Upper lobe of right lung (tissue), 1 donor: ENCODE measurements around the gene BMP15. TPM values are rescaled to one million over a fixed set of nuclear protein-coding genes. Genes with fewer than 3 reads are reported as not detected.

Source experiments
- ATAC-seq: fragments of 200-7000 bp; cut with Tn5 transposase; one replicate; pipeline ENCODE4 v1.9.1; 2020; ENCODE audit warnings: mild to moderate bottlenecking, moderate library complexity
- DNase-seq: peaks from one replicate; pipeline ENCODE4 v3.0.0-alpha.2; 2020
- H3K27ac ChIP-seq: fragments of 200-600 bp; one replicate; pipeline ENCODE4 v1.8.0; 2022
- H3K27me3 ChIP-seq: fragments of 200-600 bp; one replicate; pipeline ENCODE4 v1.8.0; 2022; ENCODE audit warnings: mild to moderate bottlenecking
- H3K36me3 ChIP-seq: fragments of 200-600 bp; one replicate; pipeline ENCODE4 v1.8.0; 2022
- H3K4me1 ChIP-seq: fragments of 200-600 bp; one replicate; pipeline ENCODE4 v1.8.0; 2022
- H3K4me3 ChIP-seq: fragments of 200-600 bp; one replicate; pipeline ENCODE4 v1.8.0; 2022; ENCODE audit warnings: mild to moderate bottlenecking
- H3K9me3 ChIP-seq: fragments of 200-600 bp; one replicate; pipeline ENCODE4 v1.8.0; 2022
- CTCF ChIP-seq: fragments of 200-600 bp; IDR thresholded peaks from one replicate; pipeline ENCODE4 v1.8.0; 2022; ENCODE audit warnings: antibody characterized with exemption
- intact Hi-C: fragments of 100-400 bp; cut with DNase I; formaldehyde crosslinking; loops from one replicate; pipeline ENCODE4 v1.11.0; 2022
- total RNA-seq: library from RNA; stranded (reverse); fragmentation: NEBNext Ultra II Directional; extraction: Animal tissue kit (Norgen Biotek cat#: 25700); gene quantifications from one replicate; pipeline ENCODE4 v1.2.1, GENCODE V29; 2021
- donor health status: DM: no; HTN: yes; CAD: no; lungs with severe emphysema.

BMP15 gene
- total RNA-seq, 1 donor from 2014 or later: not detected

- DNase-seq (no peak), ATAC-seq (no peak)
- no peak for TF ChIP-seq CTCF
- Histone ChIP-seq H3K36me3 (no peaks in the 10 kb centered on the region), H3K4me3 (no peak overlapping the region), H3K9me3 (no peaks in the 10 kb centered on the region), H3K27ac (no peak overlapping the region), H3K4me1 (no peaks in the 10 kb centered on the region), H3K27me3 (no peaks in the 10 kb centered on the region)
- intact Hi-C loops: no loop called here
Measured at GRCh38 chrX:50905334-50905733, 5.2 kb upstream of the BMP15 start.

GRCh38 chrX:50913520-50913919 lies 3.0 kb downstream of the BMP15 start:
- ATAC-seq: no peak
- no peak for TF ChIP-seq CTCF
- no peak for DNase-seq
- Histone ChIP-seq H3K27ac (no peak overlapping the region), H3K4me1 (no peaks in the 10 kb centered on the region), H3K36me3 (no peaks in the 10 kb centered on the region), H3K4me3 (no peak overlapping the region), H3K9me3 (no peaks in the 10 kb centered on the region), H3K27me3 (no peaks in the 10 kb centered on the region)
- intact Hi-C loops: no loop called here

- TF ChIP-seq CTCF: peak; percentile 41
- ATAC-seq (no peak), DNase-seq (no peak)
- no peaks in the 10 kb centered on the region for H3K36me3 ChIP-seq
- H3K9me3 ChIP-seq: no peaks in the 10 kb centered on the region
- H3K4me3 ChIP-seq: no peak overlapping the region
- H3K4me1 ChIP-seq: no peaks in the 10 kb centered on the region
- no peaks in the 10 kb centered on the region for H3K27me3 ChIP-seq
- no peak overlapping the region for H3K27ac ChIP-seq
- intact Hi-C loops: no loop called here
Measured at GRCh38 chrX:50920132-50920531, 9.6 kb downstream of the BMP15 start.

DNA sequence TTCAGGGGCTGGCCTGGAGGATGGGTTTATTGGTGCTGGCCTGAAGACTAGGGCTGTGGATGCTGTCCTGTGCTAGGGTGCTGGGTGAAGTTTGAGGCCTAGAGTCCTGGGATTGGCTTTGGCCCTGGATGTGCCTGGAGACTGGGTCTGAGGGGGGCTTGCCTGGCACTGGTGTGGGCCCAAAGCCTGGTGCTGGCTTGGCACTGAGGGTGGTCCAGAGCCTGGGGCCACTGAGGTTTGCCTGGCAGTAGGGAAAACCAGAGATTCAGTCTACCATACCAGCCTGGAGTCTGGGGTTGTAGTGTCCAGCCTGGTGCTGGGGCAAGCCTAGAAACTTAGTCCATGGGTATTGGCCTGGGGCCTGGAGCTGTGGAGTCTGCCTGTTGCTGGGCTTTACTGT lies 16.6 kb downstream of the BMP15 start:
- H3K27me3 ChIP-seq: no peaks in the 10 kb centered on the region
- H3K36me3 ChIP-seq: no peaks in the 10 kb centered on the region
- ATAC-seq: no peak
- H3K27ac ChIP-seq: no peak overlapping the region
- H3K4me3 ChIP-seq: no peak overlapping the region
- H3K4me1 ChIP-seq: no peaks in the 10 kb centered on the region
- no peaks in the 10 kb centered on the region for H3K9me3 ChIP-seq
- DNase-seq: no peak
- intact Hi-C loops: no loop called here
- no peak for TF ChIP-seq CTCF

DNA sequence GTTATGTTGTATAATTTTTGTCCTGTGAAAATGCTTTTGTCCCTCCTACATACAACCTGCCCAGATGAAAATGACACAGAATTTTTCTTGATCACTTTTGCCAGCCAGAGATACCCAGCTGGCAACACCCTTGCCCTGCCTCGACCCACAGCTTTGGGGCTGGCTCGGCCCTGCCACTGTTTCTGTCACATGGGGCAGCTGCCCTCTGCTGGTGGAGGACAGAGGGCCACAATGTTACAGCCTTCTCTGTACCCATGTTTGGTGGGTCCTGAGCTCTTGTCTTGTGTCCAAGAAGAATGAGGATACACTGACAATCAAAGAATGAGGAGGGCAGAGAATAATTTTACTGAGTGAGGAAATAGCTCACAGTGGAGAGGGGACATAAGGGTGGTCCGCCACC lies 31.1 kb downstream of the BMP15 start:
- H3K4me3 ChIP-seq: no peak overlapping the region
- ATAC-seq (peak; percentile 52), DNase-seq (no peak)
- H3K4me1 ChIP-seq: no peaks in the 10 kb centered on the region
- H3K9me3 ChIP-seq: no peaks in the 10 kb centered on the region
- no peak overlapping the region for H3K27ac ChIP-seq
- no peaks in the 10 kb centered on the region for H3K27me3 ChIP-seq
- intact Hi-C loops: no loop called here
- H3K36me3 ChIP-seq: no peaks in the 10 kb centered on the region
- peak; percentile 25 for TF ChIP-seq CTCF

DNA sequence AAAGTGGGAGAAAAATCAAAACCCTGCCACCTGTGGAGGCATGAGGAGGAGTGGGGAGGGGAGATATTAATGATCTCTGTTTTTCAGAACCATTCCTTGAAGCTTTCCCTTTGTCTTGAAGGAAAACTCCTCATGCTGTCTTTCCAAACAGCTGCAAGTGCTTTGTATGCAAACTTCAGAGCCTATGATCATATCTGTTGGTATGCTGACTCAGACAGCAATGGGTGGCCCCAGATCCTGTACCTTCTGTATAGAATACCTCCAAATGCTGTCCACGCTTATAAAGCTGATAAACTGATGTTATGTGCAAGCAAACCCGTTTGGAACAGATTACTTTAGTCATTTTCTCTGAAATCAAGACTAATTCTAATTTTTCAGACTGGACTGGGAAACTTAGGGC lies 31.9 kb downstream of the BMP15 start:
- ATAC-seq: no peak
- Histone ChIP-seq H3K27ac (no peak overlapping the region), H3K9me3 (no peaks in the 10 kb centered on the region), H3K36me3 (no peaks in the 10 kb centered on the region), H3K4me3 (no peak overlapping the region), H3K27me3 (no peaks in the 10 kb centered on the region), H3K4me1 (no peaks in the 10 kb centered on the region)
- TF ChIP-seq CTCF: no peak
- intact Hi-C loops: no loop called here
- no peak for DNase-seq
